HEK293 (cell line): ENCODE measurements around the gene SETD9.

Experiments
- ATF2 ChIP-seq: fragments of 450-650 bp; formaldehyde crosslinking; IDR thresholded peaks from 2 replicates; pipeline ENCODE4 v1.5.1; 2016; ENCODE audit warnings: missing biosample characterization, missing genetic modification characterization, low read depth
- HOXC10 ChIP-seq: sonication (generic); formaldehyde crosslinking; IDR thresholded peaks from 2 replicates; pipeline ENCODE4 v1.8.1; 2023; ENCODE audit warnings: mild to moderate bottlenecking, missing genetic modification reagents
- KLF7 ChIP-seq: fragments of 450-650 bp; formaldehyde crosslinking; IDR thresholded peaks from 2 replicates; pipeline ENCODE4 v1.5.1; 2016; ENCODE audit warnings: missing biosample characterization, missing genetic modification characterization, borderline replicate concordance
- KLF8 ChIP-seq: fragments of 450-650 bp; formaldehyde crosslinking; IDR thresholded peaks from 2 replicates; pipeline ENCODE4 v1.5.1; 2016; ENCODE audit warnings: missing biosample characterization, missing genetic modification characterization
- PRDM10 ChIP-seq: fragments of 450-650 bp; formaldehyde crosslinking; IDR thresholded peaks from 2 replicates; pipeline ENCODE4 v1.5.1; 2016; ENCODE audit warnings: missing biosample characterization, missing genetic modification characterization
- RBAK ChIP-seq: fragments of 450-650 bp; formaldehyde crosslinking; IDR thresholded peaks from 2 replicates; pipeline ENCODE4 v1.5.1; 2016; ENCODE audit warnings: missing biosample characterization, missing genetic modification characterization
- SETDB1 ChIP-seq: IDR thresholded peaks from one replicate; pipeline ENCODE4 v1.6.1; 2017; ENCODE audit warnings: mild to moderate bottlenecking, low read length, moderate library complexity, mixed read lengths; ENCODE audit not compliant: insufficient read length
- SP2 ChIP-seq: fragments of 450-650 bp; formaldehyde crosslinking; IDR thresholded peaks from 2 replicates; pipeline ENCODE4 v1.5.1; 2016; ENCODE audit warnings: missing biosample characterization, missing genetic modification characterization
- WT1 ChIP-seq: fragments of 450-650 bp; formaldehyde crosslinking; IDR thresholded peaks from 2 replicates; pipeline ENCODE4 v1.5.1; 2016; ENCODE audit warnings: missing biosample characterization, missing genetic modification characterization
- ZBTB21 ChIP-seq: fragments of 450-650 bp; formaldehyde crosslinking; IDR thresholded peaks from 2 replicates; pipeline ENCODE4 v1.5.1; 2017; ENCODE audit warnings: missing biosample characterization, missing genetic modification characterization
- ZBTB48 ChIP-seq: fragments of 450-650 bp; formaldehyde crosslinking; IDR thresholded peaks from 2 replicates; pipeline ENCODE4 v1.5.1; 2016; ENCODE audit warnings: missing biosample characterization, missing genetic modification characterization
- ZNF148 ChIP-seq: fragments of 450-650 bp; formaldehyde crosslinking; IDR thresholded peaks from 2 replicates; pipeline ENCODE4 v1.5.0; 2017; ENCODE audit warnings: missing biosample characterization, missing genetic modification characterization, borderline replicate concordance
- ZNF175 ChIP-seq: fragments of 450-650 bp; formaldehyde crosslinking; IDR thresholded peaks from 2 replicates; pipeline ENCODE4 v1.5.1; 2016; ENCODE audit warnings: missing biosample characterization, missing genetic modification characterization
- ZNF18 ChIP-seq: fragments of 450-650 bp; formaldehyde crosslinking; IDR thresholded peaks from 2 replicates; pipeline ENCODE4 v1.5.1; 2016; ENCODE audit warnings: missing biosample characterization, missing genetic modification characterization
- ZNF184 ChIP-seq: fragments of 450-650 bp; IDR thresholded peaks from 2 replicates; pipeline ENCODE4 v1.5.1; 2018; ENCODE audit warnings: missing biosample characterization, mild to moderate bottlenecking, missing genetic modification characterization
- ZNF202 ChIP-seq: fragments of 450-650 bp; formaldehyde crosslinking; IDR thresholded peaks from 2 replicates; pipeline ENCODE4 v1.5.1; 2016; ENCODE audit warnings: missing biosample characterization, missing genetic modification characterization, borderline replicate concordance
- ZNF223 ChIP-seq: fragments of 450-650 bp; formaldehyde crosslinking; IDR thresholded peaks from 2 replicates; pipeline ENCODE4 v1.5.1; 2016; ENCODE audit warnings: missing biosample characterization, missing genetic modification characterization
- ZNF23 ChIP-seq: fragments of 450-650 bp; formaldehyde crosslinking; IDR thresholded peaks from 2 replicates; pipeline ENCODE4 v1.5.1; 2016; ENCODE audit warnings: missing biosample characterization, missing genetic modification characterization, borderline replicate concordance
- ZNF24 ChIP-seq: fragments of 450-650 bp; formaldehyde crosslinking; IDR thresholded peaks from 2 replicates; pipeline ENCODE4 v1.5.1; 2016; ENCODE audit warnings: missing biosample characterization, missing genetic modification characterization
- ZNF404 ChIP-seq: fragments of 450-650 bp; formaldehyde crosslinking; IDR thresholded peaks from 2 replicates; pipeline ENCODE4 v1.5.1; 2017; ENCODE audit warnings: missing biosample characterization, missing genetic modification characterization
- ZNF423 ChIP-seq: fragments of 450-650 bp; formaldehyde crosslinking; IDR thresholded peaks from 2 replicates; pipeline ENCODE4 v1.5.1; 2016; ENCODE audit warnings: missing biosample characterization, missing genetic modification characterization
- ZNF513 ChIP-seq: fragments of 450-650 bp; IDR thresholded peaks from 2 replicates; pipeline ENCODE4 v1.5.1; 2018; ENCODE audit warnings: missing biosample characterization, missing genetic modification characterization
- ZNF558 ChIP-seq: fragments of 450-650 bp; formaldehyde crosslinking; IDR thresholded peaks from 2 replicates; pipeline ENCODE4 v1.5.1; 2016; ENCODE audit warnings: missing biosample characterization, missing genetic modification characterization
- ZNF585B ChIP-seq: fragments of 450-650 bp; formaldehyde crosslinking; IDR thresholded peaks from 2 replicates; pipeline ENCODE4 v1.5.1; 2016; ENCODE audit warnings: missing biosample characterization, missing genetic modification characterization
- ZNF629 ChIP-seq: fragments of 450-650 bp; formaldehyde crosslinking; IDR thresholded peaks from 2 replicates; pipeline ENCODE4 v1.5.1; 2017; ENCODE audit warnings: missing biosample characterization, missing genetic modification characterization
- ZNF660 ChIP-seq: fragments of 450-650 bp; IDR thresholded peaks from 2 replicates; pipeline ENCODE4 v1.5.1; 2018; ENCODE audit warnings: missing biosample characterization, mild to moderate bottlenecking, missing genetic modification characterization
- ZNF692 ChIP-seq: fragments of 450-650 bp; formaldehyde crosslinking; IDR thresholded peaks from 2 replicates; pipeline ENCODE4 v1.5.1; 2016; ENCODE audit warnings: missing biosample characterization, missing genetic modification characterization
- ZNF768 ChIP-seq: fragments of 450-650 bp; formaldehyde crosslinking; IDR thresholded peaks from 2 replicates; pipeline ENCODE4 v1.5.1; 2018; ENCODE audit warnings: missing biosample characterization, mild to moderate bottlenecking, missing genetic modification characterization
- ZNF843 ChIP-seq: fragments of 450-650 bp; formaldehyde crosslinking; IDR thresholded peaks from 2 replicates; pipeline ENCODE4 v1.5.1; 2016; ENCODE audit warnings: missing biosample characterization, missing genetic modification characterization

Gene SETD9

GRCh38 chr5:56964173-56964572 is 54.8 kb downstream of the SETD9 start (continued):
- TF ChIP-seq ZNF513 (tag by site-specific recombination) (no peak), ZBTB48 (tag by site-specific recombination) (no peak), ZNF175 (no peak), PRDM10 (tag by site-specific recombination) (no peak), ZNF202 (tag by site-specific recombination) (no peak), HOXC10 (no peak), ZNF660 (tag by site-specific recombination) (0 out of 2 replicates have a peak, but pooled peaks have one; percentile 11), ZNF184 (tag by site-specific recombination) (no peak), SETDB1 (no peak), ZBTB21 (tag by site-specific recombination) (0 out of 2 replicates have a peak, but pooled peaks have one; percentile 33), WT1 (tag by site-specific recombination) (no peak), KLF7 (tag by site-specific recombination) (no peak), ZNF223 (tag by site-specific recombination) (no peak), ZNF23 (tag by site-specific recombination) (no peak), KLF8 (tag by site-specific recombination) (no peak), ATF2 (tag by site-specific recombination) (peak; percentile 87), ZNF24 (no peak; the same call in 1 of the 2 replicates), ZNF585B (no peak), ZNF692 (tag by site-specific recombination) (no peak; the same call in 1 of the 2 replicates), ZNF423 (tag by site-specific recombination) (no peak), ZNF148 (tag by site-specific recombination) (no peak), ZNF404 (tag by site-specific recombination) (no peak), ZNF843 (tag by site-specific recombination) (0 out of 2 replicates have a peak, but pooled peaks have one; percentile 13), SP2 (tag by site-specific recombination) (no peak), ZNF629 (peak; percentile 80), ZNF768 (tag by site-specific recombination) (no peak), RBAK (no peak), ZNF558 (tag by site-specific recombination) (0 out of 2 replicates have a peak, but pooled peaks have one; percentile 52), ZNF18 (tag by site-specific recombination) (0 out of 2 replicates have a peak, but pooled peaks have one; percentile 30)
